OCI-M2 (cell line): ENCODE data around the gene PSMB3.

Source experiments
- DNase-seq: peaks from one replicate; lab custom pipeline; 2025; ENCODE audit not compliant: unreplicated experiment; lab: John Stamatoyannopoulos, UW

PSMB3 gene

GRCh38 chr17:38733282-38733981 lies 19.1 kb upstream of the PSMB3 start:
- no peak for DNase-seq

- DNase-seq, result no peak
Measured at GRCh38 chr17:38733982-38734973, 18.3 kb upstream of the PSMB3 start.

GRCh38 chr17:38735161-38735997 lies 17.2 kb upstream of the PSMB3 start:
- DNase-seq, result no peak

GRCh38 chr17:38738007-38738662 lies 14.4 kb upstream of the PSMB3 start:
- DNase-seq, result no peak

DNA sequence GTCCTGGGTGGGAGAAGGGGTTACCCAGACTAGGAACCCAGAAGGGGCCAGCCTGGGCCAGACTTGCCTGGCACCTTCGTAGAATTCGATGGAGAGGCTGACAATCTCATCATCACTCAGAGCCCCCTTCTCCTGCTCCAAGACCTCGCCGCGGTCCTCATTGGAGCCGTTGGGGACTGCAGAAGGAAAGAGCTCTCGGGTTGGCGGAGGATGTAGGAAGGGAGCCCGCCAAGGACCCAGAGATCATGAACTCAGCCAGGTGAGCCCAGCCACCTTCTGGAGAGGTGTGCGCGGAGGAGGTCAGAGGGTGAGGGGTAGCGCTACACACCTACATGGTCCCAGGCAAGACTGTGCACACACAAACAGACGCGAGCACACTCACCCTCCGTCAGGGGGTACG lies 13.9 kb upstream of the PSMB3 start:
- DNase-seq, result no peak

DNA sequence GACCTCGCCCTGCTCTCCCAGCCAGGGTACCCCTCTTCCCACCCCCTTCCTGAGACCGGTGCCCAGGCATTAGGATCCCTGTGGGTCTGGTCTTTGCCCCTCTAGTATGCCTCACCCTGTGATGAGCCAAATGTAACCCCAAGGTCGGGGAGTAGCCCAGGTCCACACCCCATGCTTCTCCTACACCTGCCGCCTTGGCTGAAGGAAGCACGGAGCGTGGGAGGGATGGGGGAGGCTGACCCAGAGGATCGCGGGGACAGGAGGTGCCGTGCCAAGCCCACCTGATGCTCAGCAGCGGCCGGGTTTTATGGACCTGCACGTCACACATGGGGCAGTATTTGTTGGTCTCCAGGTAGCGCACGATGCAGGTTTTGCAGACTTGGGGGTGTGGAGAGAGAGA lies 13.2 kb upstream of the PSMB3 start:
- DNase-seq, result no peak

DNA sequence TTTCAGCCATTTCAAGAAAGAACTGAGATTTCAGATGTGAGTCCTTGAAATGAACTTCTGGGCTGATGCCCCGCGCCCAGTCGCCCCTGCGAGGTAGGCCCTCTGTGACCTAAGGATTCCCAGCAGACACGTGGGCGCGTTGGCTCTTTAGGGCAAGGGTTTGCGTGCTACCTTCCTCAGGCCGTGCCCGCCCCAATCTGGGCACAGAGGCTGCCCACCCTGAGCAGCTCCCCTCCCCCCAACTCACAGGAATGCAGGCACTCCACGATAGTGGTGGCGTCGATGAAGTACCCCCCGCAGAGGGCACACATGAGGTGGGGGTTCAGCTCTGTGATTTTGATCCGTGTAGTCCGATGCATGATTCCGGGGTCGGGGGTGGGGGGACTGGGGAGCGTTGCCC lies 12.5 kb upstream of the PSMB3 start:
- DNase-seq, result no peak

GRCh38 chr17:38740806-38741205 lies 11.7 kb upstream of the PSMB3 start:
- DNase-seq, result no peak

- DNase-seq, result no peak
Measured at GRCh38 chr17:38741461-38741860, 11.1 kb upstream of the PSMB3 start.

- DNase-seq, result no peak
Measured at GRCh38 chr17:38741921-38742410, 10.6 kb upstream of the PSMB3 start.

DNA sequence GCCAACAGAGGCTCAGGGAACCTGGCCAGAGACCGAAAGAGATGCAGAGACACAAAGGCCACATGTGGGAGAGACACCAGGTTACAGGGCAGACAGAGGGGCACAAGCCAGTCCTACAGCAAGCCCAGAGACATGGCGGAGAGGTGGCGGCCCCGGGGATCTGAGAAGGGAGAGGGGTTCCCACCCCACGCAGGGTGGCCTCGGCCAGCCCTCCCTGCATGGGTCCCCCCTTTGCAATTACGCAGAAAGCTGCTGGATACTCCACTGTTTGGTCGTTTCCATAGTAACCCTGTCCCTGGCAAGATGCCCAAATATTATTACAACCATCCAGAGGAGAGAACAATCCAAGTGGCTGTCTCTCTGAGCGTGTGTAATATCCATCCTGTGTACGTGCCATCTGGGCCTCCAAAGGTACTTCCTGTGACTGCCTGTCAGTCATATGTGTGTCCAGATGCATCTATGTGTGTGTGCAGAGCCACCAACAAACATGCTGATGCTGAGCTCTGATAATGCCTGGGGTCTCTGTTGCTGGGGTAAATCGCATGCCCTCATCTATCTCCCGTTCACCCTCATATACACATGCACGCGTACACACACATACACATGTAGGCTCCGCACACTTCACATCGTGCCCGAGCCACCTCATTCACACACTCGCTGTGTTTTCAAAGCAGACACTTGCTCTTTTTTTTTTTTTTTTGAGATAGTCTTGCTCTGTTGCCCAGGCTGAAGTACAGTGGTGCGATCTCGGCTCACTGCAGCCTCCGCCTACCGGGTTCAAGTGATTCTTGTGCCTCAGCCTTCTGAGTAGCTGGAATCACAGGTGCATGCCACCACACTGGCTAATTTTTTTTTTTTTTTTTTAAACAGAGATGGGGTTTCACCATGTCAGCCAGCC lies 9.9 kb upstream of the PSMB3 start:
- no peak for DNase-seq

GRCh38 chr17:38743556-38744171 lies 8.9 kb upstream of the PSMB3 start:
- no peak for DNase-seq

DNA sequence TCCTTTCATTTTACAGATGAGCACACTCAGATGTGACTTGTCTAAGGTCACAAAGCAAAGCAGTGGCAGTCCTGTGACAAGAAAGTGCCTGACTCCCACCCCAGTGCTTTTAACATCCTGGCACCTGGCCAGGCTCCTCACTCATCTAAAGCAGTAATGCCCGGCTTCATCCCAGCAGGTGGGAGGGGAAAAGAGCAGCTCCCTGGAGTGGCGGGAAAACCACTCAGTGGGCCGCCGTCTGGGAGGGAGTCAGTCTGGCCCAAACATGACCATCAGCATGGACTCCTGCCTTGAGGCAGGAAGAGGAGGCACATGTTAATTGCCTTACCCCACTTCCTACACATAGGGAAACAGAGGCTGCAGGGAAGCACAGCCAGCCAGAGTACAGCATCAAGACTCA lies 7.0 kb upstream of the PSMB3 start:
- no peak for DNase-seq

DNA sequence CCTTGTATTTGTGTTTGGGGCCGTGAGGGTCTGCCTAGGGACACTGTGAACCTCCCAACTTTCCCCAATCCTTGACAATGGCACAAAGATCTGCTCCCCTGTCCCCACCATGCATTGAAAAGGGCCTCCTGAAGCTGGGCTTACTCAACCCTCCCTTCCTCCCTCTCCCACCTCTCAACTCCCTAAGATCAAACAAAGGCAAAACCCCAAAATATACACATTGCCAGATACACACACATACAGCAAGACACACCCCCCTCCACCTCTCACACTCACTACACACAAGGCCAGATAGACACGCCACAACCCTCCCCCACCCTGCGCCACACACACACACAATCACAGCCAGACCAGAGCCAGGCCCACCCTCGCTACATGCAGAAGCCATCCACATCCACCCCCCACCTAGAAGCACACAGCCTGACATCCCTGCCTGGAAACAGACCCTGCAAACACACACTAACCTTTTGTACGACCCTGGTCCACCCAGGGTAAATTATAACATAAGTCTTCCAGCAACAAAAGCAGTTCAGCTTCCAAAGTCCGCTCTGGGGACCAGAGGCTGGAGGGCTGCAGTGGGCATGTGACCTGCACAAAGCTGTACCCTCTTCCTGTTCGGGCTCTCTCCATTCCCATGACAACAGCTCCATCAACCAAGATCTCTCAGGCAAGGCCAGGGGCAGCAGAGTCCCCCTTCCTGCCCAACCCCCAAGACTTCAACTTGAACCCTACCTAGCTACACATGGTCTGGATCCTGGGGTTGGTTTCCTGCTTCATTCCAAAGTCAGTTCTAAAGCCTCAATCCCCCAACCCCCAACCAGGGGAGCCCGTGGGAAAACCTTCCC lies 6.3 kb upstream of the PSMB3 start:
- no peak for DNase-seq

DNA sequence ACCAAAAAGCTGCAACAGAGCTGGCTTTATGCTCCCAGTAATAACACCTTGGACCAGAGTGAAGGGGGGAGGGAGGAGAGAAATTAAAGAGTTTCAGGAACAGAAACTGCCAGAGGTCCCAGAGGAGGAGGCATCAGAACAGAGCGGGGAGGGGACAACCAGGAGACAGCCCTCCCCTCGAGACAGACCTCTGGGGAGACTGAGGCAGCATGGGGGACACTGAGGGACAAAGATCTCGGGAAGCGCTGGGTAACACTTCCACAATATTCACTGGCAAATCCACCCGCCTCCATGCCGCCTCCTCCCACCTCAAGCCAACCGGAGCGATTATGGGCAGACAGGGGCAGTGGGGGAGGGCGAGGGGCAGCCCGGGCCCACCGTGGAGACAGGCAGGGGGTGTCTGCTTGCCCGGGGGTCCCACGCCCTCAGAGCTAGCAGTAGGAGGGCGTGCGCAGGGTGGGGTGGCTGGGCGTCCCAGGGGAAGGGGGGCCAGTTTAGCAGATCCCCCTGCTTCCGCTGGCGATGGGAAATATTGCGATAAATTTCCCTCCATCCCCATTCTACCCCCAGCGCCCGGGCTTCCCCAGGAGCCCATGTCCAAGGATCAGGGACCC lies 5.6 kb upstream of the PSMB3 start:
- no peak for DNase-seq

- DNase-seq, result no peak
Measured at GRCh38 chr17:38747463-38748148, 4.9 kb upstream of the PSMB3 start.

- no peak for DNase-seq
Measured at GRCh38 chr17:38748149-38748891, 4.2 kb upstream of the PSMB3 start, which contains the start of gene PCGF2. PCGF2 (minus strand) TSS chr17:38748336; CDS start chr17:38740402, 7,934 bp downstream.
